Transverse colon (tissue), 4 donors: ENCODE measurements around the gene RBM41. TPM values are rescaled to one million over a fixed set of nuclear protein-coding genes. Genes with fewer than 3 reads are reported as not detected.
"Not testable (repeated sequence)": the region's sequence is repeated elsewhere in the genome, so short reads cannot be mapped to it uniquely, and the experiment has no call there.

Experiments
- DNase-seq: peaks from one replicate; pipeline ENCODE4 v3.0.0-alpha.2; 2019
- H3K27ac ChIP-seq, 4 donors: fragments of 200-600 bp; sonication (generic); 2 replicates each; pipeline ENCODE4 v1.5.1; 2016 to 2018; ENCODE audit warnings: inconsistent platforms in 4 of 4
- H3K27me3 ChIP-seq: fragments of 200-600 bp; sonication (generic); 2 replicates; pipeline ENCODE4 v1.5.1; 2017; ENCODE audit warnings: inconsistent platforms
- H3K36me3 ChIP-seq, 4 donors: fragments of 200-600 bp; sonication (generic); 2 replicates each; pipeline ENCODE4 v1.5.1; 2017 to 2019; ENCODE audit warnings: inconsistent platforms in 4 of 4
- H3K4me1 ChIP-seq, 4 donors: fragments of 200-600 bp; sonication (generic); 2 replicates each; pipeline ENCODE4 v1.5.1; 2017 to 2020; ENCODE audit warnings: inconsistent platforms in 4 of 4
- H3K4me3 ChIP-seq, 4 donors: fragments of 200-600 bp; sonication (generic); 1 replicate in 1 of 4; 2 replicates in 3 of 4; pipeline versions ENCODE4 v1.5.1 to v1.6.1; 2017 to 2019; ENCODE audit warnings: inconsistent platforms in 4 of 4
- H3K9me3 ChIP-seq, 2 donors: fragments of 200-600 bp; sonication (generic); 2 replicates each; pipeline ENCODE4 v1.5.1; 2017 to 2019; ENCODE audit warnings: inconsistent platforms in 2 of 2
- CTCF ChIP-seq, 5 experiments: fragments of 200-600 bp in 3 of 5; fragments of 450-650 bp in 2 of 5; sonication (generic) in 3 of 5; IDR thresholded peaks; 1 replicate in 2 of 5; 2 replicates in 3 of 5; pipeline ENCODE4 v1.5.1; 2016 to 2017; ENCODE audit warnings: antibody characterized with exemption in 5 of 5, inconsistent platforms in 3 of 5, mild to moderate bottlenecking in 2 of 5, moderate library complexity in 1 of 5
- EP300 ChIP-seq: sonication (generic); formaldehyde crosslinking; IDR thresholded peaks from one replicate; pipeline ENCODE4 v1.6.1; 2017; ENCODE audit warnings: antibody characterized with exemption, low read depth
- POLR2A ChIP-seq: fragments of 450-650 bp; IDR thresholded peaks from one replicate; pipeline ENCODE4 v1.6.1; 2016; ENCODE audit warnings: antibody characterized with exemption, mild to moderate bottlenecking, moderate library complexity
- POLR2AphosphoS5 ChIP-seq, 3 donors: sonication (generic); formaldehyde crosslinking; IDR thresholded peaks; one replicate each; pipeline ENCODE4 v1.6.1; 2016; ENCODE audit warnings: antibody characterized with exemption in 3 of 3
- WGBS, 2 donors: methylation state at CpG; one replicate each; pipeline ENCODE4 v1.1.5; 2018; ENCODE audit warnings: low coverage in 1 of 2; 5-methylcytosine and 5-hydroxymethylcytosine counted together
- in situ Hi-C, 4 donors: fragments of 200-750 bp; cut with MboI; loops; one replicate each; pipeline versions ENCODE4 v1.15.0 to v1.15.1; 2017; ENCODE audit warnings: low sequenced_read_pairs in 3 of 4, low pct_ligation_motif_present in 1 of 4, low pct_unique_long_range_greater_than_20kb in 1 of 4
- intact Hi-C: fragments of 100-400 bp; cut with DNase I; formaldehyde crosslinking; loops from one replicate; pipeline ENCODE4 v1.15.1; 2023; ENCODE audit warnings: low total_unique reads
- total RNA-seq, 4 donors: library from RNA; depleted of rRNA; stranded (reverse); fragments of >200 nt; gene quantifications; one replicate each; pipeline ENCODE4 v1.1.0, GENCODE V29; 2016

Gene RBM41
- total RNA-seq: 10 to 100 TPM; 10.1 to 28.8 (median 20.5) TPM

- in situ Hi-C loops (no loop called here), intact Hi-C loops (no loop called here)
These were observed at the start of gene RBM41 for GRCh38 chrX:107118322-107119147. TSS of gene RBM41 (minus strand) at chrX:107118822. CDS start at chrX:107118773, 49 bp downstream.

GRCh38 chrX:107168257-107168656 is 49.6 kb upstream of the RBM41 start:
- no peaks in the 10 kb centered on the region for H3K36me3 ChIP-seq
- no peak overlapping the region for H3K4me3 ChIP-seq
- H3K27me3 ChIP-seq: no peaks in the 10 kb centered on the region
- in situ Hi-C loops: no loop called here
- H3K4me1 ChIP-seq: no peaks in the 10 kb centered on the region
- H3K27ac ChIP-seq: no peak overlapping the region
- intact Hi-C loops: no loop called here
- no peak for DNase-seq
- TF ChIP-seq CTCF (IDR thresholded peaks at IDR 0.05) (no peak), EP300 (no peak), POLR2A (no peak), POLR2AphosphoS5 (IDR thresholded peaks at IDR 0.05) (no peak)
- no peaks in the 10 kb centered on the region for H3K9me3 ChIP-seq

More at GRCh38 chrX:107118322-107119147, at the start of gene RBM41:
- Histone ChIP-seq H3K36me3 (no peaks in the 10 kb centered on the region), H3K27ac (peak within 1 kb of the TSS; percentile 67 to 87 (median 76)), H3K9me3 (no peaks in the 10 kb centered on the region), H3K4me3 (peak within 1 kb of the TSS; percentile 21 to 85 (median 61)), H3K27me3 (no peaks in the 10 kb centered on the region), H3K4me1 (peaks cover 0 to 8% (median 0%) of the 10 kb centered on the region in 4 donors)
- WGBS, 2 donors: 0 to 29% methylated on average over 1 to 29 of the region's 37 CpGs
- TF ChIP-seq CTCF (IDR thresholded peaks at IDR 0.05): no peak
- TF ChIP-seq POLR2AphosphoS5 (IDR thresholded peaks at IDR 0.05): peak in 1 of 3 donors; percentile 24
- TF ChIP-seq POLR2A: no peak
- no peak for TF ChIP-seq EP300
- DNase-seq: peak; percentile 81

- 88 to 91% methylated on average over 3 of the region's 3 CpGs for WGBS, 2 donors
- DNase-seq: no peak
- intact Hi-C loops (no loop called here), in situ Hi-C loops (no loop called here)
- TF ChIP-seq POLR2A (no peak), EP300 (no peak), CTCF (IDR thresholded peaks at IDR 0.05) (no peak), POLR2AphosphoS5 (IDR thresholded peaks at IDR 0.05) (no peak)
- Histone ChIP-seq H3K36me3 (no peaks in the 10 kb centered on the region), H3K4me1 (no peaks in the 10 kb centered on the region), H3K9me3 (no peaks in the 10 kb centered on the region), H3K27ac (no peak overlapping the region), H3K27me3 (no peaks in the 10 kb centered on the region), H3K4me3 (no peak overlapping the region)
These were observed 48.7 kb upstream of the RBM41 start for GRCh38 chrX:107167163-107167921.

GRCh38 chrX:107157618-107158017 is 39.0 kb upstream of the RBM41 start:
- 81% methylated on average over 4 of the region's 4 CpGs; no CpG with 5 or more reads in 1 of the 2 donors for WGBS, 2 donors
- H3K9me3 ChIP-seq, H3K27ac ChIP-seq, H3K4me1 ChIP-seq, in situ Hi-C loops, H3K36me3 ChIP-seq, DNase-seq, H3K27me3 ChIP-seq, intact Hi-C loops, H3K4me3 ChIP-seq: not testable (repeated sequence)

- in situ Hi-C loops, DNase-seq, H3K9me3 ChIP-seq, intact Hi-C loops, H3K36me3 ChIP-seq, H3K27ac ChIP-seq, H3K4me1 ChIP-seq, H3K27me3 ChIP-seq: not testable (repeated sequence)
- WGBS, 2 donors: 56% methylated on average over 24 of the region's 32 CpGs; no CpG with 5 or more reads in 1 of the 2 donors
- peak overlapping the region in 2 of 4 donors; percentile 12 to 29 for H3K4me3 ChIP-seq
These were observed 37.2 kb upstream of the RBM41 start for GRCh38 chrX:107155621-107156430.
